HG03064 (cell line): ENCODE results near the gene MCC.

Source experiments
- ATAC-seq: cut with Tn5 transposase; IDR thresholded peaks from one replicate; pipeline ENCODE4 v1.9.1; 2021; ENCODE audit warnings: low read depth; ENCODE audit not compliant: unreplicated experiment

The MCC gene

DNA sequence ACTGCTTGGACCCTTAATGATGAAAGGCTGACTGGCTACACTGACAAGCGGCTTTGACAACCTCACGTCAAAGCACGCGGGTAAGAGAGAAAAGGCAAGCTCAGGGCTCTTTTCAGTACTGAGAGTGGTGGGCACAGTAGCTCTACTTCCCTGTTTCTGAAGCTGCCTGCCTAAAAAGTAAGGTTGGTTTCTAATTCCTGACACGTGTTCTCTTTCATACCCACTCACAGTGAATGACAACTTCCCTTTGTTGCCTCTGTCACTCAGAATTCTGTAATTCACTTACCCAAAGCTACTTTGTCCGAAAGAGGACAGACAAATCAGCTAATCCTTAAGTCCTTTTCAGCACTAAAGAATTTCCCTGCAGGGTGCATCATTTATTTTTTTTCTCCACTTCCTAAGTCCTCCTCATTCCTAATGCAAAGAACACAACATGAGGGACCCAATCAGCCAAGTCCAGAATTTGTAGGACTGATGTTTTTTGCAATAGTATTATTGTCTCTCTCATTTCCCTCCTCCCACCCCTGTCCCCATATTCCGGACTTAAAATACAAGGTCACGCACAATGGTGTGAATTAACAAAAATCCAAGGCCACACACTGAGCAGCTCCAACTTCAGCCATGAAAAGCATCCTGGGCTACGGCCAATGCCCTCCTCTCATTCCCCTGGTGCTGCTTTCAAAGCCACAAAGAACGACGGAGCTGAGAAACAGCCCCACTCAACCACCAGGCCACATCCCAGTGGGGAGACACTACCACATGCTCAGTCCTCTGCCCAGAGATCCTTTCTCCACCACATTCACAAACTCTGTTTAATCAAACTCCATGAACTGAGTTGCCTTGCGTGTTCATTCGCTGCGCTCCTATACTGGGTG is 274.5 kb downstream of the MCC start:
- ATAC-seq, result no peak

DNA sequence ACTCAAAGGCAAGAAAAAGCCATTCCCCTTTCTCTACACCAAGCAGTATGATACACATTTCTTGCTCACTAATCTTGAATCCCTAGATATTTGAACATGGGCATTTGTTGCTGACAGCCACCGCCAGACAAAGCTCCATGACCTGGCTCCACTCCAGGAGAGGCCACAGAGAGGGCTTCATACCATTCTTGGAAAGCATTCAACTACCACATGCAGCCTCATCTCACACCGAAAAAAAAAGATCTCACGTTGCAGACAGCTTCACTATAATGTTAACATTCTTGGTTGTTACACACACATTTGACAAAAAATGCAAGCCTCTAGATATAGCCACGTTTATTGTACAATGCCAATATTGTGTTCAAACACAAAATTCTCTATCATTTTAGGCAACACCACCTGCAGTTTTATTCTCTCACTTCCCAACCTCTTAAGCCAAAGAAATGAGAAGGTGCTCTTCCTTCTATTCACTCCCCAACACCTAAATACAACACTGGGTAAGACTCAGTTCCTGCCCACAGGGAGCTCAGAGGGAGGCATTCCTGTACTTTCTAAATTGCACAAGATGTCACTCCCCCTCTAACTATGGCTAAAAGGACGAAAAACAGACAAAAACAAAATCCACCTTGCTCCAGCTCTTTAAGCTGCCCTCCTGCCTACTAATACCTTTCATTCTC is 275.9 kb downstream of the MCC start:
- no peak for ATAC-seq

DNA sequence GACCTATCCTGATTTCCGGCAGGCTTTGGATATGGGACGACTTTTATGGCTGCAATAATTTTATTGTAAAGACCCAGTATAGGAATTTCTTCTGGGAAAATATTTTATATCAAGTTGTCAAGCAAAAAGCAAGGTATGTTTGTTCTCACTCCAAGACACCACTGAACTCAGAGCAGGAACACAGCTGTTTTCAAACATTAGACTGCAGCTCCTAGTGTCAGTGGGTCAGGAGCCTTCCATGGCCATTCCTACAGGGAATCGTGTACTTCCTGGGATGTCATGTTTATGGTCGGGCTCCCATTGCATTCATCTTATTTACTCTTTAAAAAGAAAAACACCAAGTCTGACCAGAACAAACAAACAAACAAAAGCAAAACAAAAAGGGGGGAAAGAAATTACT is 278.8 kb downstream of the MCC start:
- no peak for ATAC-seq

DNA sequence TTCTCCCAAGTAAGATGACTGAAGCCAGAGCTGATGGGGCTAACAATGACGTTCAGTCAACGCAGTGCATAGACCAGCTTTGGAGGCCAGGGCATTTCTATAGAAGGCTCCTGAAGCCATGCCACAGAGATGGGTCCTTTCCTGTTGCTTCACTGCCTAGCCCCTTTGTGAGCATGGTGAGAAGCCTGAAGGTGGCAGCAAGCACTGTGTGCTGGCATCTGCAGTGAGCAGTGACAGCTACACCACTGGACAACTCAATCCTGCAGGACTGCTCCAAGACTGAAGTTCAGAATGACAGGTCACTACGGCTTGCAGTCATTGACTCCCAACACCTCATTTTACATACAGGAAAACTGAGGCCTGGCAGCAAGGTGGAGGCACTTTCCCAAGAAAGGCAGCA is 282.4 kb downstream of the MCC start:
- ATAC-seq, result no peak

DNA sequence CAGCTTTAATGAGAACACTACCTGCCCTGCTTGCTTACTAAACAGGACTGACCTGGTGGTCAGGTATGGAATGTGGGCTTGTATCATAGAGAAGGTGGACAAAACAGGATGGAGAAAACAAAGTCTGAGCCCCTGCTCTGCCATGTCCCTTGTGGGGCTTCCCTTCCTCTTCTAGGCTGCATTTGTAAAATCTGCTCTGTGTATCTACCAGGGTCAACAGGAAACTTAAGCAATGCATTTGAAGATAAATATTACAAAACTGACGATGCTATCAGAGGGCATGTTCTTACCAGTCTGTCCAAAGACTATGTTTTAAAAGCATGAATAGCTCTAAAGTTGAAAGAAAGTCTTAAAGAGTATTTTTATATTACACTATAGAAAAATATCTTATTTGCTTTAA is 282.9 kb downstream of the MCC start:
- ATAC-seq, result no peak

DNA sequence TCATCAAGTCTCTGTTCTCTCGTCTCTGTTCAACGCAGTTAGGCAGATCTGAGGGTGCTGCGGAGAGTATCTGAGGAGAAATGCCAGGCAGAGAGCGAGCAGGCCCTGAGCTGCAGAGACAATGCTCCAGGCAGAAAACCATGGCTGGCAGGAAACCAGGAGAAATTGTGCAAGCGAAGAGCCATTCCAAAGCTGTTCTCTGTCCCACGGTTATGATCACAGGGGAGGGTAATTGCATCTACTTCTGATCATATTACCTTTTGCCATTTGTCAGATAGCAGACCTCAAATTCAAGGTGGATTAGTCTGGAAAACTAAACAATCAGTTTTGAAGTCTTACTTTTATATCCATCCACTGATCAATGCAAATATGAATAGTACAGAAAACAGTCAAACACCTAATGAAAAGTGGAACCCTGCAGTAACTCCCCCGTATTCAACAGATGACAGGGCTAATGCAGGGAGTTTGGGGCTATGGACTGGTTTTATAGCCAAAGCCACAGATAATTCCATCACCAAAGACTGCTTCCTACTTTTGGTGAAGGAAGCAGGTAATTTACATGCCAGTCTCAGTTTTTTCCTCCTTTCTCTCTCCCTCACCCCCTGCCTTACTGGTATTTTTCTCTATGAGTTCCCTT is 283.6 kb downstream of the MCC start:
- ATAC-seq, result no peak

DNA sequence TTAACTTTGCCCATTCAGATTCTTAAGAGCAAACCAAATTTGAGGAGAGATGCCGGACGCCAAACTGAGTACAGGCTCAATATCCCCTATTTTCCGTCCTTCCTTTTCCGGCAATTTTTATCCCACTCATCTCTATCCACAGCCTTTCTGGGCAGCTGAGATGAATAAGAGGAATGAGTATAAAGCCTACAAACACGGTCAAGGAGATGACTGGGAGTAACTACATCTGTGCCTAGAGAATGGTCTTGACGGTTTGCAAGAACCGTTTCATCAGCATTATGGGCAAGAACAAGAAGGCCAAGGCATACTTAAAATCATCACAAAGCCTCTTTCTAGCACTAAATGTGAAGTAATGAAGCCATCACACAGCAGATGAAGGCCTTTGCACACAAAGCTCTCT is 284.3 kb downstream of the MCC start:
- ATAC-seq, result no peak

DNA sequence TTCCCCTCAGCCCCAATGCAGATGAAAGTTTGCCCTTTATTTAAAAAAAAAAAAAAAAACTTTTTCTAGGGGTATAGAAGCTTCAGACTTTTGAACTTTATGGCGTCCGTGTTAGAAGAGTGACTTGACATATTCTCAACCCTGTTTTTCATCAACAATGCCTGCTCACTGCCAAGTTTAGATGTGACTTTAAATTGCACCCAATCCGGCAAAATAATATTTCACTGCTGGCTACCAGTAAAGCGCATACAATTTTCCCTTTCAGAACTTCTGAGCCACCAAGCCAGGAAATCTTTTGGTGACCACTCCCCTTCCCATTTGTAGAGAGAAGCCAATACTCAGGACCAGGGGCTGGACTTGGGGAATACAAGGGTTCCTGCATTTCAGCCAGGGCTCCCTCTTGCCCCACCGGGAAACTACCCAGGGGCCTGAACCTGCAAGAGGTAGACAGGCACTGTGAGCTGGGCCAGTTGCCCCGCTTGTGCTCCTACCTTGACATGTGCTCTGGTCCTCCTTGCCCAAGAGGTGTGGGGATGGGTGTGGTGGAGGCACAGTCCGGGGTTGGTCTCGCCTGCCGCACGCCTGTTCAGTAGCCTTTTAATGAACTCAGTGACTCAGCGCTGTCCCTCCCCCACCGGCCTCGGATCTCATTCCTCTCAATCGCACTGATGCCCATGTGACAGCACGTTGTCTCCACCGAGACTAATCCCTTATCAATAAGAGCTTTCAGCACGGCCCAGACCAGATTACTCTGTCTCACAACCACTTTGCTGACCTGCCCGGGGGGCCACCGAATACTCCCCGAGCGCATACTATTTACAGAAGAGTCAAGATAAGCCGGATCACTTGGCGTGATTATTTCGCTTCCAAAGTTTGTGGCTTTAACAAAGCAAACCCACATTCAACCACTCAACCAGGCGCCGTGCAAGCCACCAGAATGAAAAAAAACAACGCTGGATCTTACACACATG is 285.2 kb downstream of the MCC start:
- ATAC-seq, result no peak

DNA sequence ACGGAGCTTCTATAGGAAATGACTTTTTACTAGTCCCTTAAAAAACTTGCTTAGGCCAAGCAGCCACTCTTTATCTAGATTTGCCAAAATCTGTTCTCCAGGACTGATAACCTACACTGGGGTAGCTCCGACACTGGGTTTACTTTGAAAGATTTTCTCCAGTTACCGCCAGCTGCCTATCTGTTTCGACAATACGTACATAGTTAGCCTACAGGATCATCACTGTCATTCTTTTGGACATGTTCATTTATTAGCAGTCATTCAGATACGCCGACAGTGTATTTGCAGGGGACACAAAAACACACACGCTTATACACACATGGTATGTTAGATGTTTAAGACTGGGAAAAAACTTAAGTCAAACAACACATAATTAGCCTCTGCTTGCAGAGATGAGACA is 286.0 kb downstream of the MCC start:
- no peak for ATAC-seq

DNA sequence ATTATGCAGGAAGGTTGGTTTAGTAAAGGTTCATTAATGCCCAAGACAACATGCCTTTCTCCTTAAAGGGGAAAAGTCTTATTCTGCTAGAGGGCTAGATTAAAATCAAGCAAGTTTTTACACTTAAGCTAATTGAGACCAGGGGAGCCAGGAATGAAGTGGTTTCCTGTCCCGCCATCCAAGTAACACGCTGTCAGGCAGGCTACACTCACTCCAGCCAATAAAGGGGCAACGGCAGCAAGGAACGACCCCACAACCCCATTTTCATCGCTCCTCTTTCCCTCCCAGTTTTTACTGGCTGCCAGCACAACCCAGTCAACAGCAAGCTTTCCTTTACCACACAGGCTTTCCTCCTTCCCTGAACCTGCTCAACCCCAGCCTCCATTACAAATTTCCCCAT is 286.5 kb downstream of the MCC start:
- ATAC-seq, result no peak

DNA sequence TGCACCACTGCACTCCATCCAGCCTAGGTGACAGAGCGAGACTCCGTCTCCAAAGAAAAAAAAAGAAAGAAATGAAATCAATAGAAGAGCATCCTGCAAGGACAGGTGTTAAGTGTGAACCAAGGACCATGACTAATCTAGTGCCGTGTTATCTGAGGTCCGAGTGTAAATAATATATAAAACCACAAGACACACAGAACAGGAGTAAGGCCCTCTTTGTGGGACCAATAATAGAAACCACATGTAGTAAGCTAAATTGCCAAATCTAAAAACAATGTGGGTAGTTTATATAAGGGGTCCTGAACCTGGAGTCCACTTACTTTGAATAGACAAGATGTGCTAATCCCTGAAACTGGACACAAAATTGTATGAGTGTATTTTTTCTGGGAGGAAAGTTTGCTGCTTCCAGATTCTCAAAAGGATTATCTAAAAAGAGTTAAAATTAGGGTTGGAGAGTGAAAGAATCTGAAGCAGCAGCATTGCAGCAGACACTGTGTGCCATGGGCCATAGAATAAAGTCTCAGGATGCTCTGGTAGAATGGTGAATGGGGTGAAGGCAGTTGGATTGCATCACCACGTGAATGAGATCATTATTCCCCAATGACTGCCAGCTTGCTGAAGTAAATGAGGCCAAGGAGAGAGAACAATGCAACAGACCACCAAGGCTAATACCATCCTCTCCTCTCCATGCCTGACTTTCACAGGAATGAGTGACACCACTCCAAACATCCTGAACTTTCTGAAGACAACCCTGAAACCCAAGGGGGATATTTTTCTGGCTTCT is 288.9 kb downstream of the MCC start:
- no peak for ATAC-seq

DNA sequence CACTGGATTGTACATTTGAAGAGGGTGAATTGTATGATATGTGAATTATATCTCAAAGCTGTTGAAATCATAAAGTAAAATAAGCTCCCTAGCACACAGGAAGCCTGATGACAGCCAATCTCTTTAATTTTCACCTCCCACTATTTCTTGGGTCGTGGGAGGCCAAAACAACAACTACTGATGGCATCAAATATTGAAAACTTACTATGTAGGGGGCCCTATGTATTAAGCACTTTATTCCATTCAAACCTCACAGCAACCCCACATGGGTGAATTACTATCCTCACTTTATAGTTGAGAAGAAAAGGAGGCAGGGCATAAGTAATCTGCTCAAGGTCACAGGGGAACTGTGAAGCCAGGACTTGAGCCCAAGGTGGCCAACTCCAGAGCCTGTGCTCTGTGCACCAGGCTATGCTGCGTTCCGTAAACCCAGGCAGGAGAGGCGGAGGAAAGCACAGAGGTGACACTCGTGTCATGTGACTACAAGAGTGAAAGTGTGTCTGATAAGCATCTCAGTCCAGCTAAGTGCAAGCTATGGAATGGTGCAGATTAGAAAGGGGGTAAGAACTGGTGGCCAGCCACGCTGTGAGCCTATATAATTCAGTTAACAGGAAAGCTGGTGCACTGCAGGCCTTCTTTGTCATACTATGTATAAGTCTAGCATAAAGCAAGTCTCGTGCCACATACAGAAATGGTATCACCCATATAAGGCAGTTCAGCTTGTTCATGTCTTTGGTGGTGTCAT is 290.6 kb downstream of the MCC start:
- no peak for ATAC-seq

DNA sequence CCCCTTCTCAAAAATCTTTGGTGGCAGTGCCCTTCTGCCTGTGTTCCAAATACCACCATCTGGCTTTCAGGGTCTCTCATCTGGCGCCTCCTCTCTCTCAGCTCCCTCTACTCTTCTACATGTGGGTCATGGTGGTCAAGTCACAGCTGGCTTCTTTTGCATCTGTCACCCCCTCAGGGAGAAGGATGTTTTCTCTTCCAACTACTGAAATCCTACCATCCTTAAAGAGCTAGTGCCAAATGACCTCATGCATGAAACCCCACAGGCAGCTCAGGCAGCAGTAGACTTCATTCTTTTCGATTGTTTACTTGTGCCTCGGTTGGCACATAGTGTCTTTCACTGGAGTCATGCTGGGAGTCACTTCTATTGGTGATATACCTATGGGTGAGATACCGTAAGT is 292.5 kb downstream of the MCC start:
- no peak for ATAC-seq

DNA sequence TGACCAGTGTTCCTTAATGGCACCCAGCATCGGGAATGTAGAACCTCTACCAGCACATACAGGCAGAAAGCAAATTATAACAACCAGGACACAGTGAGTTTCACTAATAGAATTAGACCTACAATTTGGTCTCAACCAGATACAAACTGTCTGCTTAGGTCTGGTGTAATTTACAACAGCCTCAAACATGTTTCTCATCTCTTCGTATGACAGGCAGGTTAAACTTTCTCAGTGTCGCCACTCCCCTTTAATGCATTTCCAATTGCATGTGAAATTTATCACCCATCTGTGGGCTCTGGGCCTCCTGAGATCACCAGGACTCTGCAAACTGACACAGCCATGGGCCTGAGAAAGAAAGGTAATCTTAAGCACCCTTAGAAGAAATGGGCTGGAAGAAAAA is 293.0 kb downstream of the MCC start:
- ATAC-seq, result no peak

DNA sequence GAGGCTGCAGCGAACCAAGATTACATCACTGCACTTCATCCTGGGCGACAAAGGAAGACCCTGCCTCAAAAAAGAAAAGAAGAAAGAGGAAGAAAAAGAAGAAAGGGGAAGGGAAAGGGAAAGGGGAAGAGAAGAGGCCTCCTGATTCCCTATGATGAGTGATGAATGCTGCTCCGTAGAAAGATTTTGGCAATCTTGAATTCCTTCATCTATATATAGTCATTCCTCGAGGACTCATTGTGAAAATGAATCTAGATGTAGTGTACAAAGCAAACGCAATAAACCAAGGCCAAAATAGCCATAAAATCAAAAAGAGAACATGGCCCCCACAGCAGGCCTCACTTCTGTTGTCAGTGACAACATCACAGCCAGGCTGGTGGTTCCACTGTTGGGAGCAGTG is 293.7 kb downstream of the MCC start:
- ATAC-seq, result no peak

DNA sequence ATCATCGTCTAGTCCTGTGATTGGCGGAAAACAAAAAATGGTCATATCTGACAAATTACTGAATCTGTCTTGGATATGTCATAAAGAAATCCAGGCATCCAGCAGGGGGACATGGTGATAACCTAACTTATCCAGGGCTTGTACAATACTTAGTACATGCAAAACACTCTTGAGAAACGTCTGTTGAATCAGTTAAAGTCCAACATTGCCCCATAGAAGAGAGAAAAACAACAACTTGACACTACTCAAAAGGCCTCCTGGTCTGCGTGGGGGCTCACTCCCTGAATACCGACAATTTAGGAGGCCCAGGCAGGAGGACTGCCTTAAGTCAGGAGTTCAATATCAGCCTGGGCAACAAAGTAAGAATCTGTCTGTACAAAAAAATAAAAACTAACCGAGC is 294.1 kb downstream of the MCC start:
- ATAC-seq, result no peak

DNA sequence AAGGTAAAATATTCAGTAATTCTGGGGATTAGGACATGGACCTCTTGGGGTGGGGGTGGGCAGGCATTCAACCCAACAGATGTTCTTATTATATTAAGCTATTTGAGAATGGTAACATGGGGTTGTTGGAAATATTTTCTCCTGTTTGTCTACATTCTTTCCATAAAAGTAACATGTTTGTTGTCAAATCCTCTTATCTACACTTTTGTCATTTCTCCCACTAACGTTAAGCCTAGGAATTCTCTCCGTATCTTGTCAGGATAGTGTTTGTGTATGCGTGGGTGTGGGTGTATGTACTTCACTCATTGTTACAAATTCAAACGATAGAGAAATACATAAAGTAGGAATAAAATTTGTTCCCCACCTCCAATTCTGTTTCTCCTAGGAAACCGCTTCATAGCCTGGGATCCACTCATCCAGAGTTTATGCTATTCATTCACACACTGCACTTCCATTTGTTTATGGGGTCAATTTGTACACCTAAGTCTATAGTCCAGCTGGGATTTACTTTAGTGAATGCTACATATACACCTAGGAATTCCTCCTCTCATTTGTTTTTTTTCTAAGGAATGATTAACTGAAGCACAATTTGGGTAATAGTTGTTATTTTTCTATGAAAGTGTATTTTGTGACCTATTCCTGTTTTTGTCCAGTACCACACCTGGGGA is 294.8 kb downstream of the MCC start:
- no peak for ATAC-seq

DNA sequence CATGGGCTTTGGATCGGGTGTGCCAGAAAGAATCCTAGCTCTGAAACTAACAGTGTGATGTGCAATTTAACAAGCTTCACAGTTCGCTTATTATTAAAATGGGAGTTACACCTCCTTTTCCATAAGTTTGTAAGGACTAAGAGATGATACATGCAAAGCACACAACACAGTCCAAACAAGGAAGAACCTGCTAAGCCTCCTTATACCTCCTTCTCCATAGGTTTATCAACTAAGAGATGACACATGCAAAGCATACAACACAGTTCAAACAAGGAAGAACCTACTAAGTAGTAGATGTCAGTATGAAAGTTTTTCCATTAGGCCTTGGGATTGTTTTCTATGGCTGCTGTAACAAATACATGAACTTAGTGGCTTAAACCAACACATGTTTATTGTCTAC is 295.7 kb downstream of the MCC start:
- ATAC-seq, result no peak

DNA sequence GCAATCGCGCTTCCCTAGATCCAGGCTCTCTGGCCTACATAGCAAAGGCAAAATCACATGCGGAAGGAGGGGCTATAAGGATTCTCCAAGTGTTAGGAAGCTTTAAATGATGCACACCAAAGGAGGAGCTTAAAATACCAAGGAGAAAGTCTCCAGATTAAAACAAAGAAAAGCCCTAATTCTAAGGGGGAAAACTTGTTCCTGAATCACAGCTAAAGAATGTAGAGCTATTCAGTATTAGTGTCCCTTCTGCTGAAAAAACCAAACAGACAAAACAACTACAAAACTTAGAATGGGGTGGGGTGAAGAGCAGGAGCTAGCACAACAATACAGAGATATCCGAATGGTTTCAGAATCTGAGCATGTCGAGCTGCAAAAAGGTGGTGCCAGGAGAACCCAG is 297.9 kb downstream of the MCC start:
- no peak for ATAC-seq
